MM.1S (cell line): Measurements from ENCODE around the gene TAAR9.

Experiments used
- CTCF ChIP-seq: fragments of 300-600 bp; sonication (generic); IDR thresholded peaks from 2 replicates; pipeline ENCODE4 v1.5.1; 2016; ENCODE audit warnings: antibody characterized with exemption, low read length, mixed read lengths
- EZH2phosphoT487 ChIP-seq: fragments of 300-600 bp; sonication (generic); IDR thresholded peaks from 2 replicates; pipeline ENCODE4 v1.6.1; 2018; ENCODE audit warnings: antibody characterized with exemption, low read length

GRCh38 chr6:132513831-132514545, 24.1 kb upstream of the TAAR9 start:
- TF ChIP-seq CTCF (no peak), EZH2phosphoT487 (no peak)
